NCI-H460 (cell line): Measurements from ENCODE around the gene MYO5A. TPM values are rescaled to one million over a fixed set of nuclear protein-coding genes. Genes with fewer than 3 reads are reported as not detected.
"Not testable (repeated sequence)": the region's sequence is repeated elsewhere in the genome, so short reads cannot be mapped to it uniquely, and the experiment has no call there.

Experiments
- DNase-seq: peaks from one replicate; pipeline ENCODE4 v3.0.0-alpha.2; 2016; ENCODE audit warnings: low read depth; ENCODE audit errors: extremely low read depth
- total RNA-seq: library from RNA; depleted of rRNA; stranded (reverse); fragments of >200 nt; shearing (Covaris generic); gene quantifications from 2 replicates; pipeline ENCODE4 v1.2.3, GENCODE V29; 2014

The MYO5A gene
- total RNA-seq, 1 experiment from 2014 or later: 12.6 TPM

- no peak for DNase-seq
These were observed 62.5 kb downstream of the MYO5A start for GRCh38 chr15:52466134-52466701.

- no peak for DNase-seq
These were observed 64.2 kb downstream of the MYO5A start for GRCh38 chr15:52464478-52464877.

GRCh38 chr15:52464040-52464439 is 64.6 kb downstream of the MYO5A start:
- no peak for DNase-seq

GRCh38 chr15:52463638-52464037 is 65.0 kb downstream of the MYO5A start:
- DNase-seq: no peak

- DNase-seq: no peak
These were observed 65.8 kb downstream of the MYO5A start for GRCh38 chr15:52462806-52463360.

GRCh38 chr15:52459701-52460100 is 69.0 kb downstream of the MYO5A start:
- not testable (repeated sequence) for DNase-seq

- DNase-seq: not testable (repeated sequence)
These were observed 69.4 kb downstream of the MYO5A start for GRCh38 chr15:52459265-52459664.

GRCh38 chr15:52448011-52448890 is 80.4 kb downstream of the MYO5A start:
- no peak for DNase-seq

GRCh38 chr15:52445954-52446353 is 82.7 kb downstream of the MYO5A start:
- DNase-seq: no peak

- no peak for DNase-seq
These were observed 83.1 kb downstream of the MYO5A start for GRCh38 chr15:52445553-52445952.

- not testable (repeated sequence) for DNase-seq
These were observed 85.5 kb downstream of the MYO5A start for GRCh38 chr15:52443205-52443604.

- DNase-seq: no peak
These were observed 86.8 kb downstream of the MYO5A start for GRCh38 chr15:52441841-52442240.

GRCh38 chr15:52440946-52441345 is 87.7 kb downstream of the MYO5A start:
- no peak for DNase-seq

- DNase-seq: no peak
These were observed 88.3 kb downstream of the MYO5A start for GRCh38 chr15:52440414-52440813.

GRCh38 chr15:52439470-52439869 is 89.2 kb downstream of the MYO5A start:
- no peak for DNase-seq

- DNase-seq: not testable (repeated sequence)
These were observed 89.6 kb downstream of the MYO5A start for GRCh38 chr15:52439042-52439441.

GRCh38 chr15:52438047-52438446 is 90.6 kb downstream of the MYO5A start:
- no peak for DNase-seq

GRCh38 chr15:52437646-52438045 is 91.0 kb downstream of the MYO5A start:
- DNase-seq: no peak

GRCh38 chr15:52436981-52437380 is 91.7 kb downstream of the MYO5A start:
- DNase-seq: no peak

GRCh38 chr15:52434885-52435284 is 93.8 kb downstream of the MYO5A start:
- DNase-seq: no peak

GRCh38 chr15:52428297-52428696 is 100.4 kb downstream of the MYO5A start:
- no peak for DNase-seq

GRCh38 chr15:52427804-52428203 is 100.9 kb downstream of the MYO5A start:
- DNase-seq: no peak
